Suppressor macrophage treated with lipopolysaccharide for 1 hour (primary cell): ENCODE measurements around the gene AKAP13.

Source experiments
- DNase-seq, 3 donors: peaks; one replicate each; pipeline ENCODE4 v3.0.0-alpha.2; 2020 to 2022

The AKAP13 gene

GRCh38 chr15:85762039-85762755 is 381.8 kb downstream of the AKAP13 start:
- DNase-seq: no peak

- no peak for DNase-seq
Measured at GRCh38 chr15:85762756-85763127, 382.3 kb downstream of the AKAP13 start.

GRCh38 chr15:85763157-85763556 is 382.8 kb downstream of the AKAP13 start:
- no peak for DNase-seq

GRCh38 chr15:85763673-85764633 is 383.6 kb downstream of the AKAP13 start:
- no peak for DNase-seq

- peak in 2 of 3 donors; percentile 12 to 21 for DNase-seq
Measured at GRCh38 chr15:85764649-85765277, 384.4 kb downstream of the AKAP13 start.

- DNase-seq: no peak
Measured at GRCh38 chr15:85766001-85766831, 385.8 kb downstream of the AKAP13 start.

GRCh38 chr15:85767785-85768529 is 387.6 kb downstream of the AKAP13 start:
- no peak for DNase-seq

- no peak for DNase-seq
Measured at GRCh38 chr15:85768595-85769168, 388.3 kb downstream of the AKAP13 start.

- DNase-seq: no peak
Measured at GRCh38 chr15:85769182-85769900, 388.9 kb downstream of the AKAP13 start.

- no peak for DNase-seq
Measured at GRCh38 chr15:85770096-85771041, 390.0 kb downstream of the AKAP13 start.

GRCh38 chr15:85771271-85771670 is 390.9 kb downstream of the AKAP13 start:
- no peak for DNase-seq

GRCh38 chr15:85771781-85772445 is 391.5 kb downstream of the AKAP13 start:
- DNase-seq: no peak

- no peak for DNase-seq
Measured at GRCh38 chr15:85772668-85773067, 392.3 kb downstream of the AKAP13 start.

- DNase-seq: no peak
Measured at GRCh38 chr15:85773249-85773648, 392.8 kb downstream of the AKAP13 start.

GRCh38 chr15:85773970-85774369 is 393.6 kb downstream of the AKAP13 start:
- no peak for DNase-seq

GRCh38 chr15:85777250-85778106 is 397.1 kb downstream of the AKAP13 start:
- DNase-seq: no peak

- DNase-seq: no peak
Measured at GRCh38 chr15:85778107-85778776, 397.8 kb downstream of the AKAP13 start.
